ENCODE data around the gene TPCN2. TPM values are rescaled to one million over a fixed set of nuclear protein-coding genes. Genes with fewer than 3 reads are reported as not detected.

TPCN2 gene
- total RNA-seq, 4 donors from 2014 or later: 1.4 to 4.1 (median 3.3) TPM

DNA sequence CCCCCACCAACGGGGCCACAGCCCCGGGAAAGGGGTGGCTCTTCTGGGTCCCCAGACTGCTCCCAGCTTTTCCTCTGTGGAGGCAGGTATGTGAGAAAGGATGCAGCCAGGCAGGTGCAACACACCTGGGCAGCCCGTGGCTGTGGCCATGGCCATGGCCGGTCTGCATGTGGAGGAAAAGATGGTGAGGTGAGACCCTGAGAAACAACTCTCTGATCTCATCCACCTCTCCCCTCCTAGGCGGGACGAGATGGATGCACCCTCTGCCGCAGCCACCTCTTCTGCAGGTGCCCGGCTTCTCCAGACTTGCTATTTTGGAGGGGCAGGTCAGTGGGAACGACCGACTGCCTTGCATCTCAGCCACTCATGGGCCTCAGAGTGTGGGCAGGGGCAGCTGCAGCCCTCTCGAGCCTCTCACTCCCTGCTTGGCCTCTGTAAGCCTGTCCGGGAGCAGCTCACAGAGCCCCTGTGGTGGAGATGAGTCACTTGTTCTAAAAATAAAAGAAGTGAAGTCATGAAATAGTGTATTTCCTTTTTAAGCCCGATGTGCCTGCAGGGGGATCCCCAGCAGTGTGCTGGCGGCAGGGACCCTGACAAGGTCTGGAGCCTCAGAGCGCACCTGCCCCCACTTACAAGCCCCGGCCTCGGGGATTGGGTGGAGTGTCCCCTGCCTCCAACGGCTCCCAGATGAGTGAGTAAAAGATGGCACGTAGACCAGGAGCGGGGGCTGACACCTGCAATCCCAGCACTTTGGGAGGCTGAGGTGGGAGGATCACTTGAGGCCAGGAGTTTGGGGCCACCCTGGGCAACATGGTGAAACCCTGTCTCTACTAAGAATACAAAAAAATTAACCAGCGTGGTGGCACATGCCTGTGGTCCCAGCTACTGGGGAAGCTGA, 117.7 kb downstream of the TPCN2 start:
- intact Hi-C loops (cut with DNase I; ENCODE audit: low total_unique reads) (no loop called here), in situ Hi-C loops (cut with MboI; ENCODE audit: low sequenced_read_pairs in 4 of 4) (no loop called here)
- TF ChIP-seq POLR2A (IDR thresholded peaks at IDR 0.05): no peak
- TF ChIP-seq, protein P1, sequence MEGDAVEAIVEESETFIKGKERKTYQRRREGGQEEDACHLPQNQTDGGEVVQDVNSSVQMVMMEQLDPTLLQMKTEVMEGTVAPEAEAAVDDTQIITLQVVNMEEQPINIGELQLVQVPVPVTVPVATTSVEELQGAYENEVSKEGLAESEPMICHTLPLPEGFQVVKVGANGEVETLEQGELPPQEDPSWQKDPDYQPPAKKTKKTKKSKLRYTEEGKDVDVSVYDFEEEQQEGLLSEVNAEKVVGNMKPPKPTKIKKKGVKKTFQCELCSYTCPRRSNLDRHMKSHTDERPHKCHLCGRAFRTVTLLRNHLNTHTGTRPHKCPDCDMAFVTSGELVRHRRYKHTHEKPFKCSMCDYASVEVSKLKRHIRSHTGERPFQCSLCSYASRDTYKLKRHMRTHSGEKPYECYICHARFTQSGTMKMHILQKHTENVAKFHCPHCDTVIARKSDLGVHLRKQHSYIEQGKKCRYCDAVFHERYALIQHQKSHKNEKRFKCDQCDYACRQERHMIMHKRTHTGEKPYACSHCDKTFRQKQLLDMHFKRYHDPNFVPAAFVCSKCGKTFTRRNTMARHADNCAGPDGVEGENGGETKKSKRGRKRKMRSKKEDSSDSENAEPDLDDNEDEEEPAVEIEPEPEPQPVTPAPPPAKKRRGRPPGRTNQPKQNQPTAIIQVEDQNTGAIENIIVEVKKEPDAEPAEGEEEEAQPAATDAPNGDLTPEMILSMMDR (IDR thresholded peaks at IDR 0.05 in 4 of 5, conservative IDR thresholded peaks at IDR 0.05 in 1 of 5): no peak
- no peaks in the 10 kb centered on the region for H3K36me3 ChIP-seq
- no peak overlapping the region for H3K4me3 ChIP-seq
- H3K27me3 ChIP-seq: no peaks in the 10 kb centered on the region
- DNase-seq (peak in 1 of 2 donors; percentile 30), ATAC-seq (peak; percentile 83 to 91)
- H3K27ac ChIP-seq: no peak overlapping the region
- peaks cover 0 to 11% of the 10 kb centered on the region in 2 donors for H3K4me1 ChIP-seq
- no peaks in the 10 kb centered on the region for H3K9me3 ChIP-seq

DNA sequence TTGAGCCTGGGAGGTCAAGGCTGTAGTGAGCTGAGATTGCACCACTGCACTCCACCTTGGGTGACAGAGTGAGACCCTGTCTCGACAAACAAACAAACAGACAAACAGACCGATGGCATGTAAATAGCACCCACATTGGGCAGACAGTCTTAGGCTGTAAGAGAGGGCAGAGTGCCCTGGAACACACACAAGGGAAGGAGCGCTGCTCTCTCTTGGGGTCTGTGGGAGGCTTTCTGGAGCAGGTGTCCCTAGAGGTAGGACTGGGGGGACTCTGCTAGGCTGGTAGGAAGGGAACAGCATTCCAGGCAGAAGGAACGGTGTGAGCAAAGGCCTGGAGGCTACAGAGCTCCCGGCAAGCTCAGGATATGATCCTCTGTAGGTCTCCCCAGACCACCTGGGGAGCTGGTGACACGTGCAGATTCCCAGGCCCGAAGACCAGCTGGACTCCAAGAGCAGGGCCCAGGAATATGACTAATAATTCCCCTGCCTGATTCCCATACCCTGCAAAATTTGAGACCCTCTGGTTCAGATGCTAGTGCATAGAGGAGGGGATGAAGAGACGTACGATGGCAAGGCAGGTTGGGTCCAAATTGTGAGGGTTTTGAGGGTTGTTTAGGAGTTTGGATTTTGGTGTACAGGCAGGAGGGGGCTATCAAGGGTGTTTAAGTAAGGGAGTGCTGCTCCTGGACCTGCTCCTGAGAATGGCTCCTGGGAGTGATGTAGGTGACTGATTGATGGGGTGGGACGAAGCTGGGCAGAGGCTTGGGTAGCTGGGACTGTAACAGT, 118.6 kb downstream of the TPCN2 start:
- no peak overlapping the region for H3K27ac ChIP-seq
- no peak overlapping the region for H3K4me3 ChIP-seq
- intact Hi-C loops (cut with DNase I; ENCODE audit: low total_unique reads) (no loop called here), in situ Hi-C loops (cut with MboI; ENCODE audit: low sequenced_read_pairs in 4 of 4) (no loop called here)
- ATAC-seq: no peak
- no peak for DNase-seq
- no peaks in the 10 kb centered on the region for H3K36me3 ChIP-seq
- H3K4me1 ChIP-seq: peaks cover 0 to 11% of the 10 kb centered on the region in 2 donors
- no peak for TF ChIP-seq POLR2A (IDR thresholded peaks at IDR 0.05)
- TF ChIP-seq, protein P1 (IDR thresholded peaks at IDR 0.05 in 4 of 5, conservative IDR thresholded peaks at IDR 0.05 in 1 of 5): no peak
- no peaks in the 10 kb centered on the region for H3K27me3 ChIP-seq
- H3K9me3 ChIP-seq: no peaks in the 10 kb centered on the region

DNA sequence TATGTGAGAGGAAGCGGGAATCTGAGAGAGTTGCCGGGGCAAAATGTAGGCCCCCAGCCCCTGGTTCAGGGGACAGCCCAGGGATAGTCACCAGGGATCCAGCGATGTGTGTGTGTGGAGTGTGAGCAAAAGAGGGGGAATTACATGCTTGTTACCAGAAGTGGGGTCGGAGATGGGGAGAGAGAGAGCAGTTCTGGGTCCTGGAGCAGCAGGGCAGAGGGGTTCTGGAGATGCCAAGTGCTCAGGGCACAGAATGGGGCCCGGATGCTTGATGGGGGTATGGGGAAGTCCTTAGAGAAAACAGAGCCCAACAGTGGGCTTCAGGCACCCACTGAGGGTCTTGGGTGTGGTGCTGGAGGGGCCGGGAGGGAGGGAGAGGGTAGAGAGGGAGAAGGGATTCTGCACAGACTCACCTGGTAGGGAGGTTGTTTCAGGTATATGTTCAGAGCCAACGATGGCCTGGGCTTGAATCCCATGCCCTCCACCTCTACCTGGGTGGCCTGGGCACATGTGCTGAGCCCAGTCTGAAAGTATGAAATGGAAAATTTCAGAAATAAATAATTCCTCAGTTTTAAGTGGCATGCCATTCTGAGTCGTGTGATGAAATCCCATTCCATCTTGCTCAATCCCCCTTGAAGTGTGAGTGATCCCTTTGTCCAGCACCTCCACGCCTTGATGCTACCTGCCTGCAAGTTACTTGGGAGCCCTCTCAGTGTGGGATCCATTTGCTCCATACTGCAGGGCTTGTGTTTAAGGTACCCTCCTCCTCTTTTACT, 119.4 kb downstream of the TPCN2 start:
- H3K36me3 ChIP-seq: no peaks in the 10 kb centered on the region
- no peak for ATAC-seq
- no peaks in the 10 kb centered on the region for H3K9me3 ChIP-seq
- DNase-seq: no peak
- TF ChIP-seq, protein P1 (IDR thresholded peaks at IDR 0.05 in 4 of 5, conservative IDR thresholded peaks at IDR 0.05 in 1 of 5): no peak
- no peak for TF ChIP-seq POLR2A (IDR thresholded peaks at IDR 0.05)
- no peaks in the 10 kb centered on the region for H3K27me3 ChIP-seq
- no peak overlapping the region for H3K4me3 ChIP-seq
- H3K27ac ChIP-seq: no peak overlapping the region
- in situ Hi-C loops (cut with MboI; ENCODE audit: low sequenced_read_pairs in 4 of 4): no loop called here
- intact Hi-C loops (cut with DNase I; ENCODE audit: low total_unique reads): no loop called here
- H3K4me1 ChIP-seq: peaks cover 0 to 11% of the 10 kb centered on the region in 2 donors

DNA sequence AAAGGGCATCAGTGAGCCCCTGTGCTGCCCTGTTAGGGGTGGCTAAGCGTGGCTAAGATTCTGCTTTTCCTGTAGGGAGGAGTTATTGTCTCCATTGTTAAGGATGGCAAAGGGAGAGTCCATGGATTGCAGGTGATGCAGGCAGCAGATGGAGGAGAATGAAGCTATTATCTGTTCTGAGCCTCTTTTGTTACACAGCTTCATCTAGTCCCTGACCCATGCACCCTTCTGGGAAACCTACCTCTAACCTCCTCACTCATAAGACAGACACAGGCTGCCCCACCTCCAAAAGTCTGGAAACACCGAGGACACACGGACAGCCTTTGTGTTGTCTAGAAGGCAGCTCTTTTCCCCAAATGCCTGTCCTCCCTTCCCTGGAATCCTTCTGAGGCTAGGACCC, 120.7 kb downstream of the TPCN2 start:
- Histone ChIP-seq H3K4me3 (no peak overlapping the region), H3K36me3 (no peaks in the 10 kb centered on the region), H3K9me3 (no peaks in the 10 kb centered on the region), H3K27me3 (no peaks in the 10 kb centered on the region), H3K27ac (no peak overlapping the region), H3K4me1 (peaks cover 0 to 11% of the 10 kb centered on the region in 2 donors)
- in situ Hi-C loops (cut with MboI; ENCODE audit: low sequenced_read_pairs in 4 of 4): no loop called here
- DNase-seq (no peak), ATAC-seq (no peak)
- TF ChIP-seq, protein P1 (IDR thresholded peaks at IDR 0.05 in 4 of 5, conservative IDR thresholded peaks at IDR 0.05 in 1 of 5): no peak
- no peak for TF ChIP-seq POLR2A (IDR thresholded peaks at IDR 0.05)
- intact Hi-C loops (cut with DNase I; ENCODE audit: low total_unique reads): no loop called here

All from gastrocnemius medialis (tissue), 4 donors.